ENCODE results near the gene CCT8.
"Not testable (repeated sequence)": the region's sequence is repeated elsewhere in the genome, so short reads cannot be mapped to it uniquely, and the experiment has no call there.

CCT8 gene

GRCh38 chr21:29077651-29078090, 4.2 kb upstream of the CCT8 start:
- peak; percentile 42 for DNase-seq (ENCODE audit: low read depth, low spot score)

- DNase-seq (ENCODE audit: low read depth, low spot score): not testable (repeated sequence)
These were observed 3.5 kb upstream of the CCT8 start for GRCh38 chr21:29076731-29077640.

DNA sequence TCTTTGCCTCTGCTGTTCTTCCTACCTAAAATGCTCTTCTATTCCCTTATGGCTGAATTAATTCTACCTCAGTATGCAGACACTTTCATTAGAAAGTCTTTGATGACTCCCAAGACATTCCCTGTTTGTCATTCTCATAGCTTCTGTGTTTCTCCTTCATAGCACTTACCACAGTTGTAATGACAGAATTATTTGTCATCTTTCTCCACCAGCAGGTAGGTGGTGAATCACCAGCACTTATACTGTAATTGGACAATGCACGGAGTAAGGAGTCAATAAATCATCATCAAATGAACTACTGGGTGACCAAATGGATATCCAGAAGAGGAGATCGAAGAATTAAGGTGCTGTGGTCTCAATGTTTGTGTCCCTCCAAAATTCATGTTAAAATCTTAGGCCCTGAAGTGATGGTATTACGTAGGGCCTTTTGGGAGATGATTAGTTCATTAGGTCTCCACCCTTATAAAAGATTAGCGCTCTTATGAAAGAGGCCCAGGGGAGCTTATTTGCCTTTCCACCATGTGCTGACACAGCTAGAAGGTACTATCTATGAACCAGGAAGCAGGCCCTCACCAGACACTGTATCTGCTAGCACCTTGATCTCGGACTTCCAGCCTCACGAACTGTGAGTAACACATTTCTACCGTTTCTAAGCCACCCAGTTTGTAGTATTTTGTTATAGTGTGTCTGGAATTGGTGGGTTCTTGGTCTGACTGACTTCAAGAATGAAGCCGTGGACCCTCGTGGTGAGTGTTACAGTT, 2.4 kb upstream of the CCT8 start:
- DNase-seq (ENCODE audit: low read depth, low spot score): no peak

DNA sequence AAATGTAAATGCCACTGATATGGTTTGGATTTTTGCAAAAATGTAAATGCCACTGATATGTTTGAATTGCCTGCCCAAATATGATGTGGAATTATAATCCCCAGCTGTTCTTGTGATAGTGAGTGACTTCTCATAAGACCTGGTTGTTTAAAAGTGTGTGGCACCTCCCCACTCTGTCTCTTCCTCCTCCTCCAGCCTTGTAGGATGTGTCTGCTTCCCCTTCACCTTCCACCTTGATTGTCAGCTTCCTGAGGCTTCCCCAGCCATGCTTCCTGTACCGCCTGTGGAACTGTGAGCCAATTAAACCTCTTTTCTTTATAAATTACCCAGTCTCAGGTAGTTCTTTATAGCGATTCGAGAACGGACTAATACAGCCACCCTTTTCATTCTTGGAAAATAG, 1.3 kb upstream of the CCT8 start:
- DNase-seq (ENCODE audit: low read depth, low spot score): no peak

- DNase-seq (ENCODE audit: low read depth, low spot score): no peak
These were observed 544 bp upstream of the CCT8 start for GRCh38 chr21:29074007-29074376.

DNA sequence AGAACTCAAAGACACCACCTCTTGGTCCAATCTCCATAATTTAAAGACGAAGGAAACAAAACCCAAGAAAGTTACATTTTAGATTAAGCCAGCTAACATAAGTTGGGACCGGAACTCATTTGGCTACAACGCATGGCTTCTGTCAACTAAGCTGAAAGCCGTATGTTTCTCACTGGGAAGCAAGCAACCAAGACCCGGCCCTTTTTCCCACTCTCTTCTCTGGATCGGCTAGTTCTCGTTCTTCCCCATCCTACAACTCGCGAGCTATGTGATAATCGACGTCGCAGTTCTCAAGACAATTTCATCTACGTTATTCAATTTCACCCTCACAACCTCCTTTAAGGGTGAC, 601 bp downstream of the CCT8 start:
- peak; percentile 57 for DNase-seq (ENCODE audit: low read depth, low spot score)

- no peak for DNase-seq (ENCODE audit: low read depth, low spot score)
These were observed 8.5 kb downstream of the CCT8 start for GRCh38 chr21:29064850-29065481.

DNA sequence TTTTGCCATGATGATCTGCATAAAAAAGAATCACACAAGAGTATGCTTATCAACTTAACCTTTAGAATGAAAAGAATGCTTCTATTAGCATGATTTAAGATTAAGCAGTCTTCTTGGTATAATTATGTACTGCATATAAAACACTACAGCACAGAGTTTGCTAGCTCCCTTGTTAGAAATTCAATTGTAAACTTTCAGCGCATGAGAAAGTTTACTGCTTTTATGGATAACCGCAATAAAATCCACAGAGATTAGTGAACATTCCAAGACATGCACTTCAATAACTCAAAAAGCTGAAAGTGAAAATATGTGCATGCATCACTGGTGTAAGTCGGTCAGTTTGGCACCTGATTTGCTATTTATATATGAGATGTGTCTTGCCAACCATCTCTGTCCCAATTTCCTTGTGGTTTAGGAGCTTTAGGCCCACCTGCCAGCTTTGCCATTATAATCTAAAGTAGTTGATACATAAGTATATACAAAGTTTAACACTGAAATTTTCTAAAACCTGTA, 16.9 kb downstream of the CCT8 start:
- DNase-seq (ENCODE audit: low read depth, low spot score): no peak

DNA sequence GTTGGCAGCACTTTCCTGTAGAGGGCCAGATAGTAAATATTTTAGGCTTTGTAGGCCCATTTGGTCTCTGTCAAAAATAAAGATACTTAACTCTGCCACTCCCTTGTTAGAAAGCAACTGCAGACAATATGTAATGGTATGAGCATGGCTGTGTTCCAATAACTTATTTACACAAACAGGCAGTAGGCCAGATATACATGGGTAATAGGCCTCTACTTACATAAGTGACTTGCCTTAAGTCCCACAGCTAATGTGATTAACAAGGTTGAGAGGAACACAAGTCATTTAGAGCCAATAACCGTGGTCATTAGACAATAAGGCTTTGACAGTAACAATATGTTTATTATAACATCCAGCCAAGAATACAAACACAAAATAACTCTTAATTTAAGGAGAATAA, 17.4 kb downstream of the CCT8 start:
- no peak for DNase-seq (ENCODE audit: low read depth, low spot score)

DNA sequence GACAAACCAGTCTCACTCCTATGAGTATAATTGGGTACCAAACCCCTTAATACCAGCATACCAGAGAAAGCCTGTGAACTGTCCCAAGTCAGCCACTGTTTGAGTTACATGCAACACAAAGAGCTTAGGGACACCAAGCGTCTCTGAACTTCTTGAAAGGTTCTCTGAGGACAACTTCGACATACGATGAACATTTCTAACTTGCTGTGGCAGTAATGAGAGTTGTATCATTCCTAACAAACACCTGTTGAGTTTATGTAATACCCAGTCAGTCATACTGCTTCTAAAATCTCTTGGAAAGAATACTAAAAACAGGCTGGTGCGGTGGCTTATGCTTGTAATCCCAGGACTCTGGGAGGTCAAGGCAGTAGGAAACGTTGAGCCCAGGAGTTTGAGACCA, 18.4 kb downstream of the CCT8 start:
- no peak for DNase-seq (ENCODE audit: low read depth, low spot score)

GRCh38 chr21:29053656-29054055, 19.8 kb downstream of the CCT8 start:
- DNase-seq (ENCODE audit: low read depth, low spot score): peak; percentile 39

- no peak for DNase-seq (ENCODE audit: low read depth, low spot score)
These were observed 20.4 kb downstream of the CCT8 start for GRCh38 chr21:29053011-29053553.

DNA sequence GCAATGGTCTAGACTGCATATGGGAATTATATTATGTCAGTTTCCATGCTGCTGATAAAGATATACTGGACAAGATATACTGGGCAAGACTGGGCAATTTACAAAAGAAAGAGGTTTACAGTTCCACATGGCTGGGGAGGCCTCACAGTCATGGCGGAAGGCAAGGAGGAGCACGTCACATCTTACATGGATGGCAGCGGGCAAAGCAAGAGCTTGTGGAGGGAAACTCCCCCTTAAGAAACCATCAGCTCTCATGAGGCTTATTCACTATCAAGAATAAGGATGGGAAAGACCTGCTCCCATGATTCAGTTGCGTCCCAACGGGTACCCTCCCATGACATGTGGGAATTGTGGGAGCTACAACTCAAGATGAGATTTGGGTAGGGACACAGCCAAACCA, 21.2 kb downstream of the CCT8 start:
- DNase-seq (ENCODE audit: low read depth, low spot score): no peak

DNA sequence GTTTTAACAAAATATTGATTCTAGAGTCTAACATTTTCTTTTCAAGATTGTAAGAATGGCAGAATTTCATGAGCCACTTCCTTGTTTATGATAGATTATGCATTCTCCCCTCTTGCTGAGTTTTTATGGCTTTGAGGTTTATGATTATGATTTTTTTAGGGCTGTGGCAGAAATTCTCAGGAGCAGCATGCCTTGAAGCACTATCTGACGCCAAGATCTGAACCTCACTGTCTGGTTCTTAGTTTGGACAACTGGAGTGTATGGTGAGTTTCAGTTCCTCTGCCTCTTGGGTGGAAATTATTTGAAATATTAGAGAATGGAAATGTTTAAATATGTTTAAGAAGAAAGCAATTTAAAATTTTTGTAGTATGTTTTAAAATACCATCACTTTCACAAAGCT, 38.8 kb downstream of the CCT8 start:
- no peak for DNase-seq (ENCODE audit: low read depth, low spot score)

DNA sequence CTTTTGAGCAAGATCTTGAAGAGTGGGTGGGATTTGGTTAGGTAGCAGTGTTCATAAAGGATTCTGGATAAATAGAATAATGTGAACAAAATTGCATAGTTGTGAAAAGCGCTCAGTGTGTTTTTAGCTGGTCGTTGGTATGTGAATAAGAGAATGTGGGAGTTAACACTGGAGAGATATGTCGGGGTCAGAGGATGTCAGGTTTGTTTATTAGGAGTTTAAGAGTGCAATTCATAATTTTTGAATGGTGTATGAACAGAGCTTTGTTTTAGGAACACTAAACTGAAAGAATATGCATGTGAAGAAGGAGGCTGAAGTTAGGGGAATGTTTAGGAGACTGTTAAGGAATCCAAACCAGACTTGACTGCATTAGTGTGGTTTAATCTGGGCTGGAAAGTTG, 39.6 kb downstream of the CCT8 start:
- no peak for DNase-seq (ENCODE audit: low read depth, low spot score)

GRCh38 chr21:29033301-29033700, 40.1 kb downstream of the CCT8 start:
- DNase-seq (ENCODE audit: low read depth, low spot score): no peak

DNA sequence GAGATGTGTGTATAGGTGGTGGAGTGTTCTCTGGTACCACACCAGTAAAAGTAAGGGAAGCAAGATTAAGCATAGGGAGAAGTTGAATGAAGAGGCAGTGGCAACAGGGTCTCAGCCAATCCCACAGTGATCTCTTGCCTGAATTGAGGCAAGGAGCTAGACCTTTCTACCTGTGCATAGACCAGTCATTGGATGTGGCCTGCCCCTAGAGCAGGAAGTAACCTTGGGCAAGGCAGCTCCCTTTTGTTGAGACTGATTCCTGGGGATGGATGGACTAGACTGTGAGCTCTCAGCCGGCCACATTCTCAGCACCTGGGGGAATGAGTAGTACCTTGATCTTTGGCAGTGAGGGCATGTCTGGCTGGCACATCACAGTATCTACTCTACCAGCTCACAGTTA, 42.5 kb downstream of the CCT8 start:
- no peak for DNase-seq (ENCODE audit: low read depth, low spot score)

DNA sequence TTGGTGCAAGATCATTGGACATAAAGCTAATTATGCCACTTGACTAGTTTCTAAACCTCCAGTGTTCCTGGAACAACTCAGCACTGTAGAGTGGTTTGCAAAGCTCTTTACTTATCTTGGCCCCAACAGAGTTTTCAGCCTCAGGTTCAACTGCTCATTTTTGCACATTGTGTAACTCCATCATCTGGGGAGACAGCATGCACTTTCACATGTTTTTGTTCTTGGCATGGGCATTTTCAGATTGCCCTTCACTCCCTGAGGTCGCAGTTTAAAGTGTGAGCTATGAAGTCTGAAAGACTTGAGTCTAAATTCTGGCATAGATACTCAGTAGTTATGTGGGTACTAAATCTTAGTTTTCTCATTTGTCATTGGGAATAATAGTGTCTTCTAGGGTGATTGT, 43.9 kb downstream of the CCT8 start:
- DNase-seq (ENCODE audit: low read depth, low spot score): no peak

DNA sequence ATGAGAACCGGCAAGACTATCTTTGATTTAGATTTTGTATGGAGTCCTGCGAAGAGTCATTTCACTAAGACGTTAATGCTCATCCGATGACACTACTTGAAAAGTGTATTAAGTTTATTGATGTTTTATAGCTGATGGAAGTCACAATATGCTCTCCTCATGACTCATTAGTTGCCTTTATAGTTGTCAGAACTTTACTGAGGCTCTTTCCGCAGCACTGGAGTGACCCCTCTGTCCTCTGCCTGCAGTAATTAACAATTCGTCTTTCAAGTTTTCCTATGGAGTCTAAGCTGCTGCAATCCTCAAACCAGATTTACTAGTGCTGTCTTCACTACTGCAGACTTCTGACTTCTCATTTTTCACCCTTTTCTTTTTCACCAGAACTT, 48.1 kb downstream of the CCT8 start:
- DNase-seq (ENCODE audit: low read depth, low spot score): peak; percentile 29

DNA sequence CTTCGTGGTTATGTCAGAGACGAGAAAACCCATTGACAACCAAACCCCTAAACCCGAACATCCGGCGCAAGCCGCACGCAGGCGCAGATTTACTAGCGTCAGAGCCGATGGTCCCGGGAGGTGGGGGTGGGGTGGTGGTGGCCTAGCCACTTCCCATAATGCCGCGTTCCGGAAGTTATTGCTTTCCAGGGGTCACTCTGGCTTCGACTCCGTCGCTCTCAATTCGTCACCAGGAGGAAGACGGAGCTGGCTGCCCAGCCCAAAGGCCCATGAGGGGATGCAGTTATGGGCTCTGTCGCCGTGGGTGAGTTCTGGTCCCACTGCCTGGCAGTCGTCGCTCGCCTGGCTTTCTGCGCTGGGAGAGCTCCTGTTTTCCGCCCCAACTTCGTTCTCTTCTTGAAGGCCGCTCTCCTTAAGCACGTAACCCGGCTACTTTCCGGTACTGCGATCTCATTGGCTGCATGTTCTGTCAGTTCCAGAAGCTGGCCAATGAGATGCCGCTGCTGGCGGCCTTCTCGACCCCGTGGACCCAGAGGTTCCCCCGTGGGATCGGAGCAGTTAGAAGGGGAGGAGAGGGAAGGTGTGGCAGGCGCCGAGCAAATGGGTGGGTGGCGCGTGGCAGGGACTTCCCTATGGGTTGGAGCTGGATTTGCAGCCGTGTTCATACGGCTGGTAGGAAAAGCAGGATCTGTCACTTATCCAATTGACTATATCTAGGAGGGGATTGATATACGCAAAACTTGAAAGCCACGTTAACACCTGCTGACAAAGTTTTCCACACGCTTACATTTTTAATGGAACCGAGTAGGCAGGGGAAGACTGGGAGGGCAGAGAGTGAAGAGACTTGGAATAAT, 48.7 kb downstream of the CCT8 start, which contains the start of gene USP16:
TSS of gene USP16 (plus strand) at position 195 of the 854 bp plus-strand sequence. CDS start 3,246 bp downstream, outside the sequence.
- peak; percentile 99 for DNase-seq (ENCODE audit: low read depth, low spot score)

DNA sequence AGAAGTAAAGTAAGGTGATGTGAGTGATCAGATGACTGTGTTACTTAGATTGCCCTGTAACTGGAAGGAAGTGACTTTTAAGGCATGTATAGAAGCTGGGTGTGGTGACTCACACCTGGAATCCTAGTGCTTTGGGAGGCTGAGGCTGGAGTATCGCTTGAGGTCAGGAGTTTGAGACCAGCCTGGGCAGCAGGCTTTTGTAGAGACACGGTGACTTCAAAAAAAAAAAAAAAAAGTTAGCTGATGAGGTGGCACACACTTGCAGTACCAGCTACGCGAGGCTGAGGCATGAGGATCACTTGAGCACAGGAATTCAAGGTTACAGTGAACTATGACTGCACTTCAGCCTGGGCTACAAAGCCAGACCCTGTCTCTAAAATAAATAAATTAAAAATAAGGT, 51.3 kb downstream of the CCT8 start:
- no peak for DNase-seq (ENCODE audit: low read depth, low spot score)
